Activated CD4-positive, CD25-positive, alpha-beta regulatory T cell treated with anti-CD3 and anti-CD28 coated beads, Interleukin-2, amount 50 U/mL, for 72 hours (primary cell): ENCODE measurements around the gene COTL1.

Source experiments
- DNase-seq: peaks from one replicate; pipeline ENCODE4 v3.0.0; 2021

Gene COTL1

GRCh38 chr16:84547546-84548061 lies 70.3 kb downstream of the COTL1 start:
- DNase-seq, result no peak

DNA sequence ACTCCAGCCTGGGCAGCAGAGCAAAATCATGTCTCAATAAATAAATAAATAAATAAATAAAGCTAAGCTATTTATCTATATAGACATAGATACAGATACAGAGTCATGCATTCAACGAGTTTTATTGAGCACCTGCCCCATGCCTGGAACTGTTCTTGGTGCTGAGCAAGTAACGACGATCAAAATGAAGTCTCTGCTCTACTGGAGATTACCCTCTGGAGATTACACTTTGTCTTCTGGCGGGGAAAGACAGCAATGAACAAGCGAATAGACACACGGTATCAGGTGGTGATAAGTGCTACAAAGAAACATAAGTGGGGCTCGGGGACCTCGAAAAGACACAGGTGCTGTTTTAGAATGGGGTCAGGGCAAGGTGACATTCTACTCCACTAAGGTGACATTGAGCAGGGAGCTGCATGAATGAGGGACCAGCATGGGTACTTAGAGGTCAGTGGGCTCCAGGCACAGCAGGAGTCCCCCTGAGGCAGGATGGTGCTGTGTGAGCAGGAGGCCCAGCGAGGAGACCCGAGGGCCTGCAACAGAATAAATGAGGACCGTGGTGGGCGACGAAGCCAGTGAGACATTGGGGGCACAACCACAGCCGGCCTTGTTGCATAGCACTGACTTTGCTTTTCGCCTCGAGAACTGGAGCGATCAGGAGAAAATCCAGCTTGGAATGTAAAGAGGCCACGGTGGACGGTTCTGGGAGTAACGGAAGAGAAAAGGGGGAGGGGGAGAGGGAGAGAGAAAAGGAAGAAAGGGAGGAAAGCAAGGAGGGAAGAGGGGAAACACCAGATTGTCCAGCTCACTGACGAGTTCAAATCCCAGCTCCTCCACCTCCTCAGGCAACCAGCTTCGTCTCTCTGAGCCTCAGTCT lies 71.0 kb downstream of the COTL1 start:
- DNase-seq, result no peak

DNA sequence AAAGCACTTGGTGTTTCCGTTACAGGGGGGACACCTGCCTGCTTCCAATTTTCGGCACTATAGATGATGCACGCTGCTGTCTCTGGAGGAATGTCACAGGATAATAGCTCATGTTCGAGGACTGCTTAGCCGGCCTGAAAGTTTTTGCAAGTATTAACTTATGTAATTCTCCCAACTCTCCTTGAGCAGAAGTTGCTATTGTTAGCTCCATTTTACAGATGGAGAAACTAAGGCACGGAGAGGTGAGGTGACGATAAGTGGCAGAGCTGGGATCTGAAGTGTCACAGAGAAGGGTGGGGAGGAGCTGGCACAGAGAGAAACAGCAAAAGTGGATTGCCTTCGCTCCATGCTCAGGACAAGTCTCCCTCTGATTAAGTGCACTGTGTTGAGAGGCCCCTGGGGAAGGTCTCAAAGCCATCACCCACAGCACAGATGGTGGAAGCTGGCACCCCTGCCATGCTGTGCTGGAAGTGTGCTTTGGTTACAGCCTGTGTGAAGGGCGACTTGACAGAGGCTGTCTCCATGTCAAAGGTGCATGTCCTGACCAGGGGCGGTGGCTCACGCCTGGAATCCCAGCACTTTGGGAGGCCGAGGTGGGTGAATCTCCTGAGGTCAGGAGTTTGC lies 72.7 kb downstream of the COTL1 start:
- no peak for DNase-seq

DNA sequence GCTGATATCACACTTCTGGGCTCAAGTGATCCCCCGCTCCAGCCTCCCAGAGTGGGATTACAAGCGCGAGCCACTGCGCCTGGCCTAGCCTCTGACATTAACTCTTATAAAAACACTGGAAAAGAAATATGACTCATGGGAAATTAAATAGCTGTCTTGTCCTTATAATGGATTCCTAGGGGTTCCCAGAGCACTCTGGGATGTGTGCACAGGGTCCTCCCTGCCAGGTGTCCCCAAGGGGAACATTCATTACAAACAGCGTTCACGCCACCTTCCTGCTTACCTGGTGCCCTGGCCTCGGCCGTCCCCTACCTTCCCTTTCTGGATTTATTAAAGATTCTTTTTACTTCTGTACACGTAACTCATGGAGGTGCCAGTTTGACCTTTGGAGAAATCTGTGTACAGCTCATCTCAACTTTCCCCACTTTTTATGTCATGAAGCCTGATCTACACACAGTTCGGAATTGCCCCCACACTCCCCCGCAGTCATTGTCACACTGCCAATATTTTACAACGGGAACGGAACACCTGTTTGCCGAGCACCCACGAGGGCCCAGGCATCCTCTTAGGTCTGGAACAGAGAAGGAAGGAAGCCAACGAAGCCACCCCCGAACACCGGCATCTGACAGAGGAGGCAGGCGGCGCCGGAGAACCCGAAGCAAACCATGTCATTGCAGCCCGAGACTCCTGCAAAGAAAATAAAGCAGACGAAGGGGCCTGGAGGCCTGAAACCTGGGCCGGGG lies 73.7 kb downstream of the COTL1 start:
- no peak for DNase-seq

DNA sequence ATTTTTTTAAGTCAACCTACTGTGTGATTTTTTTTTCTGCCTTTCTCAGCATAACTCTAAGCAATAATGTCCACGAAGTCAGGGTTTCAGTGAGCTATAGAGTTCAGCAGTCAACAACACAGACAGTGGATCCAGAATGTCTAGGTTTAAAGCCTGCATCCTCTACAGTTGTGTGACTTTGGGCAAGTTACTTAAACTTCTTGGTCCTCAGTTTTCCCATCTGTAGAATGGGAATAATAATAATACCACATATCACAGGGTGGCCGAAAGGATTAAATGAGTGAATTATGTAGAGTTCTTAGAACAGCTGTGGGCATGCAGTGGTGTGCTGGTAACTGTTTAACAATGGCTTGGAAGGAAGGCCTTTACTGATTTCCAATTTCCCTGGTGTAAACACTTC lies 74.6 kb downstream of the COTL1 start:
- no peak for DNase-seq

GRCh38 chr16:84541999-84542817 lies 75.7 kb downstream of the COTL1 start:
- DNase-seq, result no peak

GRCh38 chr16:84540194-84540593 lies 77.7 kb downstream of the COTL1 start:
- DNase-seq, result no peak

DNA sequence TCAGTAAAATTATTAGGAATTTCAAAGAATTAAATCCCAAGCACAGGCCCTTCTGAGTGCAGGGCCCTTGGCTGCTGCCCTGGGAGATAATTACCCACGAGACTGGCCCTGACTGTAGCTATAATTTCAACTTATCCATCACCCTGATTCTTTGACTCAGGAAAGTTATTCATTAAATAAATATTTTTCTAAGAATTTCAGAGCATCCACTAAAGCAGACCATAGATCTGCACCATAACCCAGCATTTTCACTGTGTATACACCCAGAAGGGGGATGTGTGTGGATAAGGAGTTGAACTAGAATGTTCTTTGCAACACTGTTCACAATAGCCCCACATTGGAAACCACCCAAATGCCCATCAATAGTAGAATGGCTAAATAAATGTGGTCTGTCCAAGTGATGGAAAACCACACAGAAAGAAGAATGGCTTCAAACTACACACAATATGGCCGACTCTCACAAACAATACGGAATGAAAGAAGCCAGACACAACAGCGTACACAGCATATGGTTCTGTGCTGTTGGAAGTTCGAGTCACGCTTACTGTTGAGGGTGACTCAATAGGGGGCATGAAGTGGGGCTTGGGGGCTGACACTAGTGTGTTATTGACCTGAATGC lies 79.5 kb downstream of the COTL1 start:
- DNase-seq, result no peak

GRCh38 chr16:84537491-84538151 lies 80.3 kb downstream of the COTL1 start:
- DNase-seq, result no peak

GRCh38 chr16:84535851-84536250 lies 82.0 kb downstream of the COTL1 start:
- no peak for DNase-seq

DNA sequence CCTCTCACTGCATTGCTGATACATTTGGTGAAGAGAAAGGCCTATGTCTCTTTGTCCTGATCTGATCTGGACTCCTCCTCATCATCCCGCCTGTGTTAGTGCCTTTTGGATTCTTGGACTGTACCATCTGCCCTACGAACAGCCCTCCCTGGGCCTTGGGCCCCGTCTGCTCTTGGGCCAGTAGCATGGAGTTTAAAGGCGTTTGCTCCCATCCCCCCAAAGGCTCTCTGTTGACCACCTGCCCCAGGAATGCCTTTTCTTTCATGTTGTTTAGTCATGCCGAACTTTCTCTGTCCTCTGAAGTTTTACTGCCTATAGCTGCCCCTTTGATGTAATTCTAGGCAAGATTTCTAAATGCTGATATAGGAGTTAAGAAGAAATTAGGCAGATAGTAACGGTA lies 82.5 kb downstream of the COTL1 start:
- DNase-seq, result no peak

DNA sequence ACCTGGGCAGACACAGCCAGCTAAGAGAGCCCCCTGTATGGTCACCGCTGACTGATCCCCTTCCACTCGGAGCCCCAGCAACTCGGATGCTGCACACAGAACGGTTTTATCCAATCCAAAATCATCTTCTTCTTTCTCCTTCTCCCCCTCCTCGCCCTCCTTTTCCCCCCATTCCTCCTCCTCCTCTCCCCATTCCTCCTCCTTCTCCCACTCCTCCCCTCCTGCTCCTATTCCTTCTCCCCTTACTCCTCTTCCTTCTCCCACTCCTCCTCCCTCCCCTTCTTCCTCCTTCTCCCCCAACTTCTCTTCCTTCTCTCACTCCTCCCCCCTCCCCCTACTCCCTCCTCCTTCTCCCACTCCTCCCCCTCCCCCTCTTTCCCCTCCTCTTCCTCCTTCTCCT lies 83.1 kb downstream of the COTL1 start:
- no peak for DNase-seq

DNA sequence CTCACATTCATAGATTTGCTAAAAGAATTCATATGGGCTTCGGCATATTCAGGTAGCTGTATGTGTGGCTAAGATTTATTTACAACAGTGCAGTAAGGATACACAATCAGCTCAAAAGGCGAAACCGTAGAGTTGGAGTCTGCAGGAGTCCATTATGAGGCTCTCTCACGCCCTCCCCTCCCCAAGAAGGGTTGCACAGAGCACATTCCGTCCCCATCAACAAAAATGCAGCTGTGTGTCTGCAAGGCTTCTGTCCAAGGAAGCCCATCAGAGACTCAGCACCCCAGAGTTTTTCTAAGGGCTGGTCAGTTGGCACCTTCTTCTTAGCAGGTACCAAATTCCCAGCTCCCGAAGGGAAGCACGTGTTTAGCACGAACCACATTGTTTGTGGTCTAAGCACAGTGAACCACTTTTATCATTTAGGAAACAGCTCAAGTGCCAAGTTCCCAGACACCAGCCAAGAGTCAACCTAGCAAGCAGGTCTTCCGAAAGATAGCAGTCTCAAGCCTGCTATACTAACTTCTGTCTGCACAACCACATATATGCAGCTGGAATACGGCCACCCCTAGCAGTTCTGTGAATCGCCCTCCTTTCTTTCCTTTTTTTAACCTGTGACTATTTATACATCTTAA lies 84.9 kb downstream of the COTL1 start:
- DNase-seq, result no peak

DNA sequence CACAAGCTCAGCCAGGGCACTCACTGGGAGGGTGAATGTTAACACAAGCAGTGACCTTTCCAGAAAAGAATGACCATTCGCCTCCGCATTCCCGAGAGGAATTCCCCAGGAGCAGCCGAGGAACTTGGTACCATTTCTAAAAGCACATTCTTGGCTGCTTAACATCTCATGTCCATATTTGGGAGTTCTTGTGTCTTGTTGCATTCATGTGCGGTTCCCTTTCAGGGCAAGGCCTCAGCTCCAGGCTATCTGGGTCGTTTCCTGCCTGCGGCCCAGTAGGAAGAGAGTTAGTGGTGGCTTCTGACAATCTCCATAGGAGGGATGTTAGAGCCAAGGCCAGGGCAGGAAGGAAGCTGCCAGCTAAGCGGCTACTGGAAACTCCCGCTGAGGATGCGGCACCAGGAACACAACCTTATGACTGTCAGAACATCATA lies 85.6 kb downstream of the COTL1 start:
- DNase-seq, result no peak

DNA sequence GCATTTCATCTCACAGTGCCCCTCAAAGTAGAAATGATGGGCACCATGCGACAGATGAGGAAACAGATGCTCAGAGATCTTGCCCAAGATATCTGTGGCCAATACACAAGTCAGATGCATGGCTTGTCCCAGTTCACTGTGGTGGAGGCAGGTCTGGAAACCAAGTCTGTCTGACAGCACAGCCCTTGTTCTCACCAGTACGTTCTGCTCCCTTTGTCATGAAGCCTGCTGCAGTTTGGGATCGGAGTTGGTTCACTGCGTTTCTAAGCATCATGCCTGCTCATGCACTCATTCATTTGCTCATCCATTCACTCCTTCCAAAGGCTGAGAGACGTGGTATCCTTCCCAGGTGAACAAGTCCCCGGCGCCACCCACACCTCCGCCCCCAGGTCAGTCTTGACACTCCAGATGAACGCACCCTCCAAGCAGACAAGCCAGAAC lies 86.2 kb downstream of the COTL1 start:
- DNase-seq, result no peak

DNA sequence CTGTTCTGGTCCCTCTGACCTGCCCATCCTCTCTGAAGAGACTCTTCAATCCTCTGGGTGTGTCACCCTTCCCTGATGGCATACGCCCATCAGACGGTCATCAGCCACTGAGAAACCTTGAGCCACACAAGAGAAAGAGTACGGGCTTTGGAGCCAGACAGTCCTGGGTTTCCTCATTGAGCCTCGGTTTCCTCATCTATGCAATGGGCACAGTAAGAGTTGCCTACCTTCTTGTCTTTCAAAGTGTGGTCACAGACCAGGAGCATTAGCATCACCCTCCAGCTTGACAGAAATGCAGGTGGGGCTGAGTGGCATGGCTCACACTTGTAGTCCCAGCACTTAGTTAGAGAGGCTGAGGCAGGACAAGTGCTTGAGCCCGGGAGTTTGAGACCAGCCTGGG lies 87.3 kb downstream of the COTL1 start:
- DNase-seq, result no peak

DNA sequence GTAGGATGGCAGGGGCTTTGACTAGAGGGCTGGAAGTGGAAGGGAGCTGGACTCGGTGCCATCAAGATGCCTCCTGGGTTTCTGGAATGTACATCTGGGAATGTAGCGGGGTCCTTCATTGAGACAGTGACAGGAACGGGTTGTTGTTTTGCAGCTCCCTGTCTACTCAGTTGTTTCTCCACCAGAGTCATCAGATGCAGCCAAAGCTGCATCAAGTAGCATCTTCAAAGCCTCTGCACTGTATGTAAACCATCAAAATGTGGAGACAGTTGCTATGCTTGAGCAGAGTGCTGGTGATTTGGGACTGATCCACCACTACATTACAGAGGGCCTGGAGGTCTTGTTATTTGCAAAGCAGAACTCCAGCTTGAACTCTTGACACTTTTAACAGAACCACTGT lies 88.3 kb downstream of the COTL1 start:
- DNase-seq, result no peak

GRCh38 chr16:84528322-84528721 lies 89.6 kb downstream of the COTL1 start:
- DNase-seq, result no peak

DNA sequence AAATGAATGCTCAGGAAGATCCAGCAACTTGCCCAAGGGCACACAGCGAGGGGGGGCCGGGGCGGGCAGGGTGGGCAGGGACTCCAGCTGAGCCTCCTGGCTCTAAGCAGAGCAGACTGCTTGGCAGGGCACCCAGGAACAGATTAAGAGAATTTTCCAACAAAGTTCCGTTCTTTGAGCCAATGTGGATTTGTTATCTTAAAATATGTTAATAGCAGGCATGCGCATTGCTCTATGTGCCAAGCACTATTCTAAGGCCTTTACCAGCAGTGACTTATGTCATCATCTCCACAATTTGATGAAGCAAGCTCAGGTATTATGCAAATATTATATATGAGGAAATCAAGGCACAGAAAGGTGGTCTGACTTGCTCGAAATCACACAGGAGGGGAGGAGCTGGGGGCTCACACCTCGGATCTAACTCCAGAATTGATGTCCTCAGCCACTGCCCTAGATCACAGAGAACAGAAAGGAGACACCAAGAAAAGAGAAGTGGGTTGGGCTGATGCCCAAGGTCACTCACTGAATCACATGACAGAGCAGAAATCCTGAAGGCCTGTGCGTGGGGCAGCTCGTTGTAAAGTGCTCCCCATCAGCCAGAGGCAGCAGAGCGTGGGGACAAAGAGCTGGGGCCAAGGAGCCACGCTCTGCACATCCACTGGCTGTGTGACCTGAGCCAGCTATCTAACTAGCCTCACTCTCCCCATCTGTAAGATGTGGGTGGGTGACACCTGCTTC lies 90.2 kb downstream of the COTL1 start:
- no peak for DNase-seq

DNA sequence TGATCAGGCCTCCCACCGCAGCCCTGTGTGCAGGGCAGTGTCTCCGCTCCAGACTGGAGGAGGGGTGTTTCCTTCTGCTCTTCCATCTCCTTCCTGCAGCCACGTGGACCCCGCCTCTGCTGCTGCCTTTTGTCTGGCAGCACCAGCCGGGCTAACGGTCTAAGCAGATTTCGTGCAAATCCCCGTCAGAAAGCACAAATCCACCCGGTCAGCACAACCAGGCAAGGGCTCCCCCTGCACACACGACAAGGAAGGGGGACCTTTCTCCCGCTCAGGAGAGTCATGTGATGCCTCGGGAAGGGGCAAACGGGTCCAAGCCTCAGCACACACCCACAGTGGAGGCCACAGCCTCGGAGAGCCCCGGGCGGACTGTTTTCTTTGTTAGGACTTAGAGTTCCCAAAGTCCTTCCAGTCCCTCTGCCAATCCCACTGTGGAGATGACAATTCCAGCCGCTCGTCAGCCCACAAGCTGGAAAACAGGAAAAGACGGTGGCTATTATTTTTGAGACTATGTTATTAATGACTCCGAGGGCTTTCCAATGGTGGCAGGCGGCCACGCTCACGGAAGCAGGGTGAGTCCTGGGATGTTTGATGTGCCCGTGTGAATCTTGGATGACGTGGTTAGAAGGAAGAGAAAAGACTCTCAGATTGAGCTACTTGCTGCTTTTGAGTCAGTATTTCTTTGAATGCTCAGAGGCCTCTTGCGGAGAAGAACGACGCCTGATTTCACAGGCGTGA lies 90.9 kb downstream of the COTL1 start:
- no peak for DNase-seq
